ENCODE measurements around the gene ULK2.

DNA sequence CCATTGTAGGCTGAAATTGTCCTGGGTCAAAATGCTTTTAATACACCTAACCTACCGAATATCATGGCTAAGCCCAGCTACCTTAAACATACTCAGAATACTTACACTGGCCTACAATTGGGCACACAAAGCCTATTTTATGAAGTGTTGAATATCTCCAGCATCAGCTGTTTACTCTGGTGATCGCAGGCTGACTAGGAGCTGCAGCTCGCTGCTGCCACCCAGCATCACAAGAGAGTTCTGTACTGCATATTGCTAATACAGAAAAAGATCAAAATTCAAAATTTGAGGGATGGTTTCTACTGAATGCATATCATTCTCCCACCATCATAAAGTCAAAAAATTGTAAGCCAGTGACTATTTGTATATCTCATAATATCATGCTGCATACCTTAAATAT is 55.3 kb downstream of the ULK2 start:
- TF ChIP-seq, protein P1, sequence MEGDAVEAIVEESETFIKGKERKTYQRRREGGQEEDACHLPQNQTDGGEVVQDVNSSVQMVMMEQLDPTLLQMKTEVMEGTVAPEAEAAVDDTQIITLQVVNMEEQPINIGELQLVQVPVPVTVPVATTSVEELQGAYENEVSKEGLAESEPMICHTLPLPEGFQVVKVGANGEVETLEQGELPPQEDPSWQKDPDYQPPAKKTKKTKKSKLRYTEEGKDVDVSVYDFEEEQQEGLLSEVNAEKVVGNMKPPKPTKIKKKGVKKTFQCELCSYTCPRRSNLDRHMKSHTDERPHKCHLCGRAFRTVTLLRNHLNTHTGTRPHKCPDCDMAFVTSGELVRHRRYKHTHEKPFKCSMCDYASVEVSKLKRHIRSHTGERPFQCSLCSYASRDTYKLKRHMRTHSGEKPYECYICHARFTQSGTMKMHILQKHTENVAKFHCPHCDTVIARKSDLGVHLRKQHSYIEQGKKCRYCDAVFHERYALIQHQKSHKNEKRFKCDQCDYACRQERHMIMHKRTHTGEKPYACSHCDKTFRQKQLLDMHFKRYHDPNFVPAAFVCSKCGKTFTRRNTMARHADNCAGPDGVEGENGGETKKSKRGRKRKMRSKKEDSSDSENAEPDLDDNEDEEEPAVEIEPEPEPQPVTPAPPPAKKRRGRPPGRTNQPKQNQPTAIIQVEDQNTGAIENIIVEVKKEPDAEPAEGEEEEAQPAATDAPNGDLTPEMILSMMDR (conservative IDR thresholded peaks at IDR 0.05): peak; percentile 63
- no peak for TF ChIP-seq ZFX (IDR thresholded peaks at IDR 0.05)
